ENCODE results near the gene FER. TPM values are rescaled to one million over a fixed set of nuclear protein-coding genes. Genes with fewer than 3 reads are reported as not detected.
A peak's percentile ranks its signal among the peaks of the same experiment; 100 is the strongest.
"Not testable (repeated sequence)": the region's sequence is repeated elsewhere in the genome, so short reads cannot be mapped to it uniquely, and the experiment has no call there.

The FER gene
- polyA plus RNA-seq, 1 donor = 18.5 TPM

GRCh38 chr5:108747111-108747773 is 455 bp upstream of the FER start:
- DNase-seq = no peak

GRCh38 chr5:108748401-108749127 is 867 bp downstream of the FER start:
- peak; percentile 98 for DNase-seq

- peak; percentile 50 for DNase-seq
Measured at GRCh38 chr5:108749128-108749861, 1.6 kb downstream of the FER start.

GRCh38 chr5:108753331-108753730 is 5.6 kb downstream of the FER start:
- no peak for DNase-seq

- DNase-seq = no peak
Measured at GRCh38 chr5:108753877-108754276, 6.2 kb downstream of the FER start.

- no peak for DNase-seq
Measured at GRCh38 chr5:108760512-108760911, 12.8 kb downstream of the FER start.

GRCh38 chr5:108762660-108763059 is 15.0 kb downstream of the FER start:
- no peak for DNase-seq

- no peak for DNase-seq
Measured at GRCh38 chr5:108763222-108763916, 15.7 kb downstream of the FER start.

GRCh38 chr5:108765647-108766046 is 17.9 kb downstream of the FER start:
- no peak for DNase-seq

- DNase-seq = not testable (repeated sequence)
Measured at GRCh38 chr5:108766916-108767315, 19.2 kb downstream of the FER start.

GRCh38 chr5:108769352-108769751 is 21.7 kb downstream of the FER start:
- DNase-seq = no peak

GRCh38 chr5:108772626-108773025 is 24.9 kb downstream of the FER start:
- no peak for DNase-seq

GRCh38 chr5:108773330-108773729 is 25.6 kb downstream of the FER start:
- no peak for DNase-seq

- not testable (repeated sequence) for DNase-seq
Measured at GRCh38 chr5:108774079-108774478, 26.4 kb downstream of the FER start.

GRCh38 chr5:108777582-108777981 is 29.9 kb downstream of the FER start:
- not testable (repeated sequence) for DNase-seq

GRCh38 chr5:108784577-108784976 is 36.9 kb downstream of the FER start:
- not testable (repeated sequence) for DNase-seq

- no peak for DNase-seq
Measured at GRCh38 chr5:108786806-108787483, 39.2 kb downstream of the FER start.

GRCh38 chr5:108788142-108788541 is 40.4 kb downstream of the FER start:
- no peak for DNase-seq

- DNase-seq = no peak
Measured at GRCh38 chr5:108793207-108793606, 45.5 kb downstream of the FER start.

- not testable (repeated sequence) for DNase-seq
Measured at GRCh38 chr5:108794349-108794748, 46.7 kb downstream of the FER start.

- DNase-seq = no peak
Measured at GRCh38 chr5:108797396-108797795, 49.7 kb downstream of the FER start.

- DNase-seq = no peak
Measured at GRCh38 chr5:108797986-108798385, 50.3 kb downstream of the FER start.

All from left kidney (tissue), 2 donors.